WTC11 (cell line): ENCODE results near the gene ZNF532. TPM values are rescaled to one million over a fixed set of nuclear protein-coding genes. Genes with fewer than 3 reads are reported as not detected.
A peak's percentile ranks its signal among the peaks of the same experiment; 100 is the strongest.

Source experiments
- ATAC-seq: fragments of 200-7000 bp; cut with Tn5 transposase; 2 replicates; pipeline ENCODE4 v1.10.0; 2021; ENCODE audit warnings: mild to moderate bottlenecking, moderate library complexity
- CTCF ChIA-PET: fragments of 300-600 bp; sonication (Branson Sonifier 250); formaldehyde crosslinking; loops from one replicate; lab custom pipeline; 2021; ENCODE audit warnings: antibody characterized with exemption; lab: Charles Lee
- POLR2A ChIA-PET: fragments of 350-600 bp; sonication (Branson Sonifier 250); formaldehyde crosslinking; loops from one replicate; lab custom pipeline; 2021; ENCODE audit warnings: antibody characterized with exemption; lab: Charles Lee
- DNase-seq: peaks from one replicate; pipeline ENCODE4 v3.0.0; 2021; ENCODE audit warnings: low spot score
- H3K27ac Mint-ChIP-seq: 2 replicates; pipeline ENCODE4 v1.8.0; 2021; ENCODE audit warnings: mixed read lengths
- H3K27me3 Mint-ChIP-seq: 2 replicates; pipeline ENCODE4 v1.8.0; 2021; ENCODE audit warnings: low read depth, mild to moderate bottlenecking, moderate library complexity, mixed read lengths
- H3K36me3 Mint-ChIP-seq: 2 replicates; pipeline ENCODE4 v1.8.0; 2021; ENCODE audit warnings: mixed read lengths
- H3K4me1 Mint-ChIP-seq: 2 replicates; pipeline ENCODE4 v1.8.0; 2022; ENCODE audit warnings: mixed read lengths
- H3K4me3 Mint-ChIP-seq: 2 replicates; pipeline ENCODE4 v1.8.0; 2021; ENCODE audit warnings: mild to moderate bottlenecking, moderate library complexity, mixed read lengths
- H3K9me3 Mint-ChIP-seq: 2 replicates; pipeline ENCODE4 v1.8.0; 2021; ENCODE audit warnings: mixed read lengths
- AFF4 ChIP-seq: sonication (generic); formaldehyde crosslinking; IDR thresholded peaks from 2 replicates; pipeline ENCODE4 v1.8.1; 2023; ENCODE audit warnings: mild to moderate bottlenecking, missing genetic modification reagents, borderline replicate concordance
- CBFB ChIP-seq: sonication (generic); formaldehyde crosslinking; IDR thresholded peaks from 2 replicates; pipeline ENCODE4 v1.8.1; 2022; ENCODE audit warnings: mild to moderate bottlenecking, low read depth, missing genetic modification reagents
- E2F4 ChIP-seq: sonication (generic); formaldehyde crosslinking; IDR thresholded peaks from 2 replicates; pipeline ENCODE4 v1.8.1; 2022; ENCODE audit warnings: low read depth, mild to moderate bottlenecking, moderate library complexity, missing genetic modification reagents, borderline replicate concordance
- EMX1 ChIP-seq: fragments of 250-450 bp; sonication (Bioruptor Pico); IDR thresholded peaks from 2 replicates; pipeline ENCODE4 v1.8.0; 2021; ENCODE audit warnings: mild to moderate bottlenecking
- FOXP1 ChIP-seq: sonication (generic); formaldehyde crosslinking; IDR thresholded peaks from 2 replicates; pipeline ENCODE4 v1.8.0; 2022; ENCODE audit warnings: missing genetic modification reagents, mild to moderate bottlenecking, moderate library complexity, borderline replicate concordance
- FOXP4 ChIP-seq: sonication (generic); formaldehyde crosslinking; IDR thresholded peaks from 2 replicates; pipeline ENCODE4 v1.8.0; 2022; ENCODE audit warnings: mild to moderate bottlenecking, missing genetic modification reagents
- JAZF1 ChIP-seq: fragments of 250-450 bp; sonication (Bioruptor Pico); IDR thresholded peaks from 2 replicates; pipeline ENCODE4 v1.9.0; 2021; ENCODE audit warnings: moderate library complexity, mild to moderate bottlenecking, inconsistent platforms
- JUN ChIP-seq: sonication (generic); formaldehyde crosslinking; IDR thresholded peaks from 2 replicates; pipeline ENCODE4 v1.8.0; 2023; ENCODE audit warnings: mild to moderate bottlenecking, missing genetic modification reagents
- NFYB ChIP-seq: sonication (generic); formaldehyde crosslinking; conservative IDR thresholded peaks from 2 replicates; pipeline ENCODE4 v1.8.0; 2022; ENCODE audit warnings: low read depth, missing genetic modification reagents
- NR2C2 ChIP-seq: sonication (generic); formaldehyde crosslinking; IDR thresholded peaks from 2 replicates; pipeline ENCODE4 v1.8.0; 2022; ENCODE audit warnings: mild to moderate bottlenecking, missing genetic modification reagents
- OVOL2 ChIP-seq: fragments of 250-450 bp; sonication (Bioruptor Pico); IDR thresholded peaks from 2 replicates; pipeline ENCODE4 v1.9.0; 2021; ENCODE audit warnings: mild to moderate bottlenecking, borderline replicate concordance
- TEAD1 ChIP-seq: sonication (generic); formaldehyde crosslinking; IDR thresholded peaks from 2 replicates; pipeline ENCODE4 v1.8.0; 2022; ENCODE audit warnings: mild to moderate bottlenecking, missing genetic modification reagents
- TP53 ChIP-seq: sonication (generic); formaldehyde crosslinking; IDR thresholded peaks from 2 replicates; pipeline ENCODE4 v1.8.1; 2023; ENCODE audit warnings: mild to moderate bottlenecking, missing genetic modification reagents
- USF2 ChIP-seq: sonication (generic); formaldehyde crosslinking; IDR thresholded peaks from 2 replicates; pipeline ENCODE4 v1.8.1; 2023; ENCODE audit warnings: mild to moderate bottlenecking, missing genetic modification reagents, moderate library complexity
- ZNF121 ChIP-seq: sonication (generic); formaldehyde crosslinking; IDR thresholded peaks from 2 replicates; pipeline ENCODE4 v1.8.0; 2023; ENCODE audit warnings: missing genetic modification reagents
- ZNF219 ChIP-seq: sonication (generic); formaldehyde crosslinking; IDR thresholded peaks from 2 replicates; pipeline ENCODE4 v1.8.0; 2023; ENCODE audit warnings: missing genetic modification reagents, mild to moderate bottlenecking, borderline replicate concordance
- ZNF416 ChIP-seq: fragments of 250-450 bp; sonication (Bioruptor Pico); IDR thresholded peaks from 2 replicates; pipeline ENCODE4 v1.9.0; 2021; ENCODE audit warnings: mild to moderate bottlenecking, inconsistent platforms
- ZNF423 ChIP-seq: fragments of 250-450 bp; sonication (Bioruptor Pico); IDR thresholded peaks from 2 replicates; pipeline ENCODE4 v2.1.2; 2022; ENCODE audit warnings: mild to moderate bottlenecking, moderate library complexity
- ZNF425 ChIP-seq: fragments of 250-450 bp; sonication (Bioruptor Pico); conservative IDR thresholded peaks from 2 replicates; pipeline ENCODE4 v1.9.0; 2021; ENCODE audit warnings: mild to moderate bottlenecking
- total RNA-seq: library from RNA; stranded (reverse); gene quantifications from 3 replicates; pipeline ENCODE4 v1.2.3, GENCODE V29; 2021

ZNF532 gene
- total RNA-seq, 1 experiment from 2014 or later: 171 TPM

- no peak for DNase-seq
- Mint-ChIP-seq H3K27me3 (no peaks in the 10 kb centered on the region), H3K4me3 (peak overlapping the region; percentile 80), H3K4me1 (peaks cover 84% of the 10 kb centered on the region), H3K27ac (peak overlapping the region; percentile 98), H3K36me3 (peaks cover 47% of the 10 kb centered on the region), H3K9me3 (peaks cover 5% of the 10 kb centered on the region)
- CTCF ChIA-PET: interaction anchor here (1.1 to 1.4 kb wide), 2 partner anchors 17 to 97 kb away, joined by 3 to 4 read pairs; no protein-coding TSS in a partner anchor
- POLR2A ChIA-PET: interaction anchor here (0.6 to 2.1 kb wide), 13 partner anchors 8 to 275 kb away, joined by 3 to 45 read pairs (median 3); no protein-coding TSS in a partner anchor
- ATAC-seq: no peak
- TF ChIP-seq NR2C2 (CRISPR knock-in tag): no peak
- TF ChIP-seq TP53 (CRISPR knock-in tag): no peak
- no peak for TF ChIP-seq ZNF121
- TF ChIP-seq CBFB (CRISPR knock-in tag): no peak
- no peak for TF ChIP-seq EMX1 (CRISPR knock-in tag)
- no peak for TF ChIP-seq USF2 (CRISPR knock-in tag)
- TF ChIP-seq JAZF1 (CRISPR knock-in tag): no peak
- no peak for TF ChIP-seq ZNF219 (CRISPR knock-in tag)
- TF ChIP-seq AFF4: no peak
- no peak for TF ChIP-seq E2F4 (CRISPR knock-in tag)
- TF ChIP-seq JUN (CRISPR knock-in tag): no peak
- no peak for TF ChIP-seq ZNF416 (CRISPR knock-in tag)
- no peak for TF ChIP-seq ZNF425 (CRISPR knock-in tag)
- no peak for TF ChIP-seq ZNF423
- no peak for TF ChIP-seq NFYB (CRISPR knock-in tag)
- no peak for TF ChIP-seq OVOL2
- TF ChIP-seq TEAD1 (CRISPR knock-in tag): no peak
- no peak for TF ChIP-seq FOXP4 (CRISPR knock-in tag)
- no peak for TF ChIP-seq FOXP1
Observed at GRCh38 chr18:58865033-58865590, 435 bp downstream of the ZNF532 start.
